HG02943 (cell line): Measurements from ENCODE around the gene MTMR1.

ENCODE experiments used
- ATAC-seq: cut with Tn5 transposase; IDR thresholded peaks from one replicate; pipeline ENCODE4 v1.9.1; 2021; ENCODE audit warnings: mild to moderate bottlenecking, low read depth, moderate library complexity; ENCODE audit not compliant: unreplicated experiment

The MTMR1 gene

GRCh38 chrX:150774798-150775568 lies 81.8 kb downstream of the MTMR1 start:
- ATAC-seq = no peak

GRCh38 chrX:150775569-150776350 lies 82.6 kb downstream of the MTMR1 start:
- ATAC-seq = no peak

- no peak for ATAC-seq
These were observed 84.3 kb downstream of the MTMR1 start for GRCh38 chrX:150777328-150777992.

- no peak for ATAC-seq
These were observed 86.2 kb downstream of the MTMR1 start for GRCh38 chrX:150779385-150779784.

GRCh38 chrX:150781677-150782076 lies 88.5 kb downstream of the MTMR1 start:
- no peak for ATAC-seq

- ATAC-seq = no peak
These were observed 96.8 kb downstream of the MTMR1 start for GRCh38 chrX:150790021-150790420.

GRCh38 chrX:150792949-150793527 lies 99.8 kb downstream of the MTMR1 start:
- ATAC-seq = no peak

GRCh38 chrX:150805736-150806135 lies 112.5 kb downstream of the MTMR1 start:
- no peak for ATAC-seq

GRCh38 chrX:150806827-150807226 lies 113.6 kb downstream of the MTMR1 start:
- ATAC-seq = no peak

GRCh38 chrX:150813922-150814321 lies 120.7 kb downstream of the MTMR1 start:
- no peak for ATAC-seq
